K562 (cell line): Measurements from ENCODE around the gene SLC19A1. TPM values are rescaled to one million over a fixed set of nuclear protein-coding genes. Genes with fewer than 3 reads are reported as not detected.
A peak's percentile ranks its signal among the peaks of the same experiment; 100 is the strongest.

Source experiments
- ATAC-seq: fragments of 200-7000 bp; cut with Tn5 transposase; 3 replicates; pipeline ENCODE4 v1.9.1; 2020; ENCODE audit warnings: moderate library complexity
- BruUV-seq: library from RNA; stranded (reverse); fragments of 400-500 nt; replicated peaks from 2 replicates; lab custom pipeline; 2021; lab: Mats Ljungman, UMichigan
- CTCF ChIA-PET: fragments of 300-600 bp; formaldehyde crosslinking; extraction: SDS; loops from one replicate; lab custom pipeline; 2021; ENCODE audit warnings: low intra/inter-chr PET ratio; lab: Yijun Ruan, JAX
- POLR2A ChIA-PET: fragments of 300-600, 350-650 bp; sonication (Branson Sonifier 250); formaldehyde crosslinking; extraction: SDS; loops from one replicate; lab custom pipeline; 2021; ENCODE audit warnings: antibody characterized with exemption, inconsistent platforms; lab: Yijun Ruan, JAX
- DNase-seq, 4 experiments: peaks; one replicate each; pipeline versions ENCODE4 v3.0.0 to v3.0.0-alpha.2; 2011 to 2018; ENCODE audit warnings: low spot score in 3 of 4, mixed read lengths in 3 of 4; ENCODE audit errors: extremely low read depth in 1 of 4
- FAIRE-seq: peaks from 2 replicates; lab custom pipeline; 2011; peaks lifted over from hg19 to GRCh38; lab: Jason Lieb, UNC
- H2AFZ ChIP-seq: 2 replicates; pipeline ENCODE4 v1.6.0; 2011; ENCODE audit warnings: low read depth, low read length, control low read depth, inconsistent platforms
- H3K27ac ChIP-seq: fragments of 200-600 bp; 3 replicates; pipeline ENCODE4 v1.8.0; 2011; ENCODE audit warnings: low read depth, mild to moderate bottlenecking, control low read depth, inconsistent platforms, low read length, moderate library complexity, mixed read lengths; ENCODE audit errors: extremely low read depth
- H3K27me3 ChIP-seq, 2 experiments: fragments of 300-600 bp in 1 of 2; 2 replicates in 1 of 2; 3 replicates in 1 of 2; pipeline versions ENCODE4 v1.6.0 to v1.8.0; 2011; ENCODE audit warnings: inconsistent platforms in 2 of 2, low read length in 2 of 2, mild to moderate bottlenecking in 1 of 2, mixed read lengths in 1 of 2, moderate library complexity in 1 of 2; ENCODE audit not compliant: control insufficient read depth in 2 of 2, insufficient read depth in 2 of 2
- H3K36me3 ChIP-seq: fragments of 300-600 bp; 3 replicates; pipeline ENCODE4 v1.8.0; 2011; ENCODE audit warnings: mild to moderate bottlenecking, low read length, inconsistent platforms; ENCODE audit not compliant: control insufficient read depth, insufficient read depth
- H3K4me1 ChIP-seq, 2 experiments: fragments of 200-600 bp in 1 of 2; replicated peaks in 1 of 2; 2 replicates in 1 of 2; 3 replicates in 1 of 2; pipeline versions ENCODE4 v1.5.1 to v1.8.0; 2011; ENCODE audit warnings: inconsistent platforms in 2 of 2, low read length in 2 of 2, mild to moderate bottlenecking in 1 of 2, mixed read lengths in 1 of 2, moderate library complexity in 1 of 2; ENCODE audit not compliant: control insufficient read depth in 2 of 2, insufficient read depth in 2 of 2
- H3K4me2 ChIP-seq: 2 replicates; pipeline ENCODE4 v1.6.1; 2011; ENCODE audit warnings: low read length, control low read depth, inconsistent platforms, mixed read lengths; ENCODE audit not compliant: insufficient read depth
- H3K4me3 ChIP-seq: fragments of 200-600 bp; sonication (generic), shearing (Covaris generic); 2 replicates; pipeline ENCODE4 v1.5.1; 2016; ENCODE audit warnings: control low read depth, inconsistent platforms
- H3K79me2 ChIP-seq: fragments of 200-600 bp; 3 replicates; pipeline ENCODE4 v1.8.0; 2011; ENCODE audit warnings: low read length, inconsistent platforms; ENCODE audit not compliant: control insufficient read depth, insufficient read depth
- H3K9ac ChIP-seq, 2 experiments: 2 replicates each; pipeline versions ENCODE4 v1.6.0 to v1.6.1; 2011; ENCODE audit warnings: low read depth in 2 of 2, low read length in 2 of 2, control low read depth in 1 of 2, inconsistent platforms in 1 of 2, mild to moderate bottlenecking in 1 of 2, mixed read lengths in 1 of 2; ENCODE audit not compliant: insufficient read depth in 1 of 2
- H3K9me1 ChIP-seq: one replicate; pipeline ENCODE4 v1.6.0; 2011; ENCODE audit warnings: inconsistent platforms, mild to moderate bottlenecking, low read length, moderate library complexity; ENCODE audit not compliant: control insufficient read depth, insufficient read depth
- H3K9me3 ChIP-seq: replicated peaks from 2 replicates; pipeline ENCODE4 v1.5.1; 2011; ENCODE audit warnings: low read depth, low read length, inconsistent platforms; ENCODE audit not compliant: control insufficient read depth, insufficient read depth
- H4K20me1 ChIP-seq: replicated peaks from 2 replicates; pipeline ENCODE4 v1.6.1; 2011; ENCODE audit warnings: low read length, inconsistent platforms, mixed read lengths; ENCODE audit not compliant: control insufficient read depth, insufficient read depth
- HNRNPLL ChIP-seq: fragments of 200-400 bp; formaldehyde crosslinking; IDR thresholded peaks from 2 replicates; pipeline ENCODE4 v1.6.1; 2017; ENCODE audit warnings: low read length, low read depth, mild to moderate bottlenecking; ENCODE audit not compliant: poor library complexity, severe bottlenecking
- RBFOX2 ChIP-seq: fragments of 200-400 bp; formaldehyde crosslinking; IDR thresholded peaks from 2 replicates; pipeline ENCODE4 v1.6.1; 2017; ENCODE audit warnings: low read depth, mild to moderate bottlenecking, low read length, moderate library complexity
- ZC3H11A ChIP-seq: IDR thresholded peaks from 2 replicates; pipeline ENCODE4 v1.6.1; 2012; ENCODE audit warnings: low read depth, low read length, improper control_type of control experiment
- ZNF133 ChIP-seq: fragments of 250-450 bp; sonication (Bioruptor Pico); IDR thresholded peaks from 2 replicates; pipeline ENCODE4 v1.4.0; 2020; ENCODE audit warnings: mild to moderate bottlenecking
- ZNF507 ChIP-seq: conservative IDR thresholded peaks from 2 replicates; pipeline ENCODE4 v1.6.1; 2017; ENCODE audit warnings: missing genetic modification characterization, missing compliant biosample characterization
- WGBS: fragments of 100-300 bp; shearing (Covaris generic); methylation state at CpG from one replicate; pipeline ENCODE4 v1.1.6; 2016; ENCODE audit warnings: low coverage, mixed read lengths; ENCODE audit not compliant: insufficient coverage; ENCODE audit errors: missing lambda C conversion rate; 5-methylcytosine and 5-hydroxymethylcytosine counted together
- in situ Hi-C: fragments of 300-500 bp; cut with MboI; formaldehyde crosslinking; loops from 4 replicates; pipeline ENCODE4 v1.15.0; 2018; ENCODE audit warnings: inconsistent platforms, mixed read lengths
- intact Hi-C: fragments of 100-400 bp; cut with micrococcal nuclease; formaldehyde crosslinking; loops from 2 replicates; pipeline ENCODE4 v1.14.2; 2022
- polyA plus RNA-seq, 8 experiments: library from polyadenylated mRNA; depleted of rRNA in 4 of 8; stranded (reverse) in 5 of 8; unstranded in 3 of 8; fragments of >200 nt; fragmentation: Nextera tagmentation in 2 of 8; fragmentation: Illumina TruSeq in 1 of 8; extraction: Ambion mirVana in 2 of 8; extraction: Trizol in 1 of 8; gene quantifications; 2 replicates each; pipeline versions ENCODE4 v1.2.1 to v1.2.3, GENCODE V29; 2011 to 2014; ENCODE audit warnings: inconsistent platforms in 1 of 8, missing spikeins in 1 of 8
- total RNA-seq, 7 experiments: library from RNA; depleted of rRNA in 6 of 7; stranded (reverse); fragments of >200 nt in 6 of 7; fragmentation: Illumina TruSeq in 2 of 7; extraction: Trizol in 2 of 7; gene quantifications; 2 replicates each; pipeline versions ENCODE4 v1.2.1 to v1.2.3, GENCODE V29; 2011 to 2021; ENCODE audit warnings: low replicate concordance in 1 of 7
- TF ChIP-seq, protein P1 (sequence below): sonication (generic); formaldehyde crosslinking; IDR thresholded peaks from 2 replicates; pipeline ENCODE4 v1.8.0; 2022; ENCODE audit warnings: mild to moderate bottlenecking, missing genetic modification reagents
- TF ChIP-seq, protein P2 (sequence below), 3 experiments: fragments of 200-800 bp in 1 of 3; sonication (Bioruptor generic) in 1 of 3; sonication (generic) in 1 of 3; formaldehyde crosslinking in 1 of 3; IDR thresholded peaks; 2 replicates each; pipeline versions ENCODE4 v1.6.1 to v1.8.0; 2016 to 2022; ENCODE audit warnings: mild to moderate bottlenecking in 2 of 3, missing compliant biosample characterization in 2 of 3, missing genetic modification characterization in 2 of 3, missing genetic modification reagents in 1 of 3
- TF ChIP-seq, protein P3 (sequence below): sonication (generic); IDR thresholded peaks from 2 replicates; pipeline ENCODE4 v1.6.1; 2016

SLC19A1 gene
- total and polyA plus RNA-seq, 9 of the 15 experiments (the other 6 are each of a cell fraction or from before 2014, with no cell fraction given), result 0.65 to 88.7 (median 12.0) TPM

DNA sequence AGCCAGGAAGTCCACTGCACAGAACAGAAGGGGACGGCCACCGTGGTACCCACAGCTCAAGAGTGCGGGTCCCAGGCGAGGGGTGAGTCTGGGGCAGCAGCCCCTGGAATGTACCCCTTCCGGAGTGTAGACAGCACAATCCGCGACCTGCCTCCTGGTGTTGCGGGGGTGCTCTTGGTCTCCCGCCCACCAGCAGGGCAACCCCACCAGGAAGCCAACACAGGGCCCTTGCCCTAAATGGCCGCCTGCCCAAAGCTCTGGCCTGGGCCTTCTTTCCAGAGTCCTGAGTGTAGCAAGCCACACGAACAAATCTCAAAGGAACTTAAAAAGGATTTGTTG lies 1.1 kb upstream of the SLC19A1 start:
- ATAC-seq, result no peak
- Histone ChIP-seq H3K9me1 (no peaks in the 10 kb centered on the region), H3K79me2 (peaks cover 34% of the 10 kb centered on the region), H3K27ac (no peak overlapping the region), H3K9me3 (no peaks in the 10 kb centered on the region), H4K20me1 (no peaks in the 10 kb centered on the region; the same call in 1 of the 2 replicates), H3K27me3 (peaks cover 0 to 13% of the 10 kb centered on the region in 2 experiments; a peak in 4 of 5 replicates), H3K36me3 (peaks cover 28% of the 10 kb centered on the region; the same call in 2 of the 3 replicates)
- intact Hi-C loops, result loop anchor here (5.0 kb wide), 1 partner anchor 251 kb away; no protein-coding TSS in a partner anchor
- no TSS peak for BruUV-seq
- no peak for FAIRE-seq
- CTCF ChIA-PET, result no interaction called here
- TF ChIP-seq HNRNPLL, result no peak
- TF ChIP-seq, protein P1, sequence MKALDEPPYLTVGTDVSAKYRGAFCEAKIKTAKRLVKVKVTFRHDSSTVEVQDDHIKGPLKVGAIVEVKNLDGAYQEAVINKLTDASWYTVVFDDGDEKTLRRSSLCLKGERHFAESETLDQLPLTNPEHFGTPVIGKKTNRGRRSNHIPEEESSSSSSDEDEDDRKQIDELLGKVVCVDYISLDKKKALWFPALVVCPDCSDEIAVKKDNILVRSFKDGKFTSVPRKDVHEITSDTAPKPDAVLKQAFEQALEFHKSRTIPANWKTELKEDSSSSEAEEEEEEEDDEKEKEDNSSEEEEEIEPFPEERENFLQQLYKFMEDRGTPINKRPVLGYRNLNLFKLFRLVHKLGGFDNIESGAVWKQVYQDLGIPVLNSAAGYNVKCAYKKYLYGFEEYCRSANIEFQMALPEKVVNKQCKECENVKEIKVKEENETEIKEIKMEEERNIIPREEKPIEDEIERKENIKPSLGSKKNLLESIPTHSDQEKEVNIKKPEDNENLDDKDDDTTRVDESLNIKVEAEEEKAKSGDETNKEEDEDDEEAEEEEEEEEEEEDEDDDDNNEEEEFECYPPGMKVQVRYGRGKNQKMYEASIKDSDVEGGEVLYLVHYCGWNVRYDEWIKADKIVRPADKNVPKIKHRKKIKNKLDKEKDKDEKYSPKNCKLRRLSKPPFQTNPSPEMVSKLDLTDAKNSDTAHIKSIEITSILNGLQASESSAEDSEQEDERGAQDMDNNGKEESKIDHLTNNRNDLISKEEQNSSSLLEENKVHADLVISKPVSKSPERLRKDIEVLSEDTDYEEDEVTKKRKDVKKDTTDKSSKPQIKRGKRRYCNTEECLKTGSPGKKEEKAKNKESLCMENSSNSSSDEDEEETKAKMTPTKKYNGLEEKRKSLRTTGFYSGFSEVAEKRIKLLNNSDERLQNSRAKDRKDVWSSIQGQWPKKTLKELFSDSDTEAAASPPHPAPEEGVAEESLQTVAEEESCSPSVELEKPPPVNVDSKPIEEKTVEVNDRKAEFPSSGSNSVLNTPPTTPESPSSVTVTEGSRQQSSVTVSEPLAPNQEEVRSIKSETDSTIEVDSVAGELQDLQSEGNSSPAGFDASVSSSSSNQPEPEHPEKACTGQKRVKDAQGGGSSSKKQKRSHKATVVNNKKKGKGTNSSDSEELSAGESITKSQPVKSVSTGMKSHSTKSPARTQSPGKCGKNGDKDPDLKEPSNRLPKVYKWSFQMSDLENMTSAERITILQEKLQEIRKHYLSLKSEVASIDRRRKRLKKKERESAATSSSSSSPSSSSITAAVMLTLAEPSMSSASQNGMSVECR (CRISPR knock-in tag), result no peak
- TF ChIP-seq ZNF133 (CRISPR knock-in tag), result no peak
- TF ChIP-seq ZC3H11A, result no peak
- TF ChIP-seq, protein P2, sequence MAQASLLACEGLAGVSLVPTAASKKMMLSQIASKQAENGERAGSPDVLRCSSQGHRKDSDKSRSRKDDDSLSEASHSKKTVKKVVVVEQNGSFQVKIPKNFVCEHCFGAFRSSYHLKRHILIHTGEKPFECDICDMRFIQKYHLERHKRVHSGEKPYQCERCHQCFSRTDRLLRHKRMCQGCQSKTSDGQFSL (CRISPR knock-in tag; IDR thresholded peaks at IDR 0.05), result peak; percentile 36; the same call in 1 of the 2 replicates
- TF ChIP-seq, protein P2 (tag; IDR thresholded peaks at IDR 0.05), result no peak
- TF ChIP-seq, protein P3, sequence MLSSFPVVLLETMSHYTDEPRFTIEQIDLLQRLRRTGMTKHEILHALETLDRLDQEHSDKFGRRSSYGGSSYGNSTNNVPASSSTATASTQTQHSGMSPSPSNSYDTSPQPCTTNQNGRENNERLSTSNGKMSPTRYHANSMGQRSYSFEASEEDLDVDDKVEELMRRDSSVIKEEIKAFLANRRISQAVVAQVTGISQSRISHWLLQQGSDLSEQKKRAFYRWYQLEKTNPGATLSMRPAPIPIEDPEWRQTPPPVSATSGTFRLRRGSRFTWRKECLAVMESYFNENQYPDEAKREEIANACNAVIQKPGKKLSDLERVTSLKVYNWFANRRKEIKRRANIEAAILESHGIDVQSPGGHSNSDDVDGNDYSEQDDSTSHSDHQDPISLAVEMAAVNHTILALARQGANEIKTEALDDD, result no peak
- no peak for TF ChIP-seq ZNF507 (tag)
- TF ChIP-seq RBFOX2, result peak; percentile 6; the same call in 1 of the 2 replicates
- TF ChIP-seq, all 486 proteins: peak for 2
- Histone ChIP-seq H2AFZ (no peak overlapping the region), H3K4me2 (no peak overlapping the region), H3K4me3 (no peak overlapping the region), H3K4me1 (peaks cover 7 to 61% of the 10 kb centered on the region in 2 experiments; a peak in 4 of 5 replicates), H3K9ac (peak overlapping the region in 1 of 2 experiments; percentile 92; a peak in 2 of 4 replicates)
- WGBS, result 85% methylated on average over 8 of the region's 11 CpGs
- POLR2A ChIA-PET, result interaction anchor here (0.6 to 0.8 kb wide), 2 partner anchors 58 to 68 kb away, joined by 3 read pairs; no protein-coding TSS in a partner anchor
- DNase-seq, result no peak
- in situ Hi-C loops, result no loop called here
